GM21423 (cell line): ENCODE data around the gene SYNPO2.

Experiments
- ATAC-seq: cut with Tn5 transposase; IDR thresholded peaks from one replicate; pipeline ENCODE4 v1.9.1; 2021; ENCODE audit warnings: mild to moderate bottlenecking, moderate library complexity; ENCODE audit not compliant: unreplicated experiment

Gene SYNPO2

GRCh38 chr4:118881512-118882146 lies 7.0 kb upstream of the SYNPO2 start:
- no peak for ATAC-seq

- no peak for ATAC-seq
Measured at GRCh38 chr4:118883861-118884260, 4.8 kb upstream of the SYNPO2 start.

GRCh38 chr4:118884716-118885115 lies 3.9 kb upstream of the SYNPO2 start:
- no peak for ATAC-seq

GRCh38 chr4:118889312-118889691 lies 648 bp downstream of the SYNPO2 start:
- ATAC-seq = no peak

GRCh38 chr4:118894034-118894433 lies 5.4 kb downstream of the SYNPO2 start:
- ATAC-seq = no peak

GRCh38 chr4:118898221-118898620 lies 9.6 kb downstream of the SYNPO2 start:
- no peak for ATAC-seq

- no peak for ATAC-seq
Measured at GRCh38 chr4:118898684-118899138, 10.1 kb downstream of the SYNPO2 start.

- ATAC-seq = no peak
Measured at GRCh38 chr4:118904418-118904817, 15.8 kb downstream of the SYNPO2 start.

GRCh38 chr4:118904935-118905334 lies 16.3 kb downstream of the SYNPO2 start:
- no peak for ATAC-seq

- ATAC-seq = no peak
Measured at GRCh38 chr4:118905566-118905965, 16.9 kb downstream of the SYNPO2 start.

GRCh38 chr4:118909173-118909956 lies 20.7 kb downstream of the SYNPO2 start:
- ATAC-seq = no peak

GRCh38 chr4:118910221-118910620 lies 21.6 kb downstream of the SYNPO2 start:
- ATAC-seq = no peak

- ATAC-seq = no peak
Measured at GRCh38 chr4:118911238-118911703, 22.6 kb downstream of the SYNPO2 start.

- ATAC-seq = no peak
Measured at GRCh38 chr4:118915468-118915867, 26.8 kb downstream of the SYNPO2 start.

- no peak for ATAC-seq
Measured at GRCh38 chr4:118916691-118917289, 28.1 kb downstream of the SYNPO2 start.

GRCh38 chr4:118917582-118917981 lies 28.9 kb downstream of the SYNPO2 start:
- no peak for ATAC-seq

- no peak for ATAC-seq
Measured at GRCh38 chr4:118918388-118918787, 29.7 kb downstream of the SYNPO2 start.

- ATAC-seq = no peak
Measured at GRCh38 chr4:118920247-118920646, 31.6 kb downstream of the SYNPO2 start.

GRCh38 chr4:118921786-118922185 lies 33.1 kb downstream of the SYNPO2 start:
- no peak for ATAC-seq

- ATAC-seq = no peak
Measured at GRCh38 chr4:118923891-118924290, 35.2 kb downstream of the SYNPO2 start.

GRCh38 chr4:118927974-118928373 lies 39.3 kb downstream of the SYNPO2 start:
- no peak for ATAC-seq

- no peak for ATAC-seq
Measured at GRCh38 chr4:118930255-118930654, 41.6 kb downstream of the SYNPO2 start.
